GM12878 (cell line): ENCODE results near the gene LRRC14B. TPM values are rescaled to one million over a fixed set of nuclear protein-coding genes. Genes with fewer than 3 reads are reported as not detected.

Experiments used
- ATAC-seq: fragments of 200-7000 bp; cut with Tn5 transposase; 3 replicates; pipeline ENCODE4 v1.9.1; 2020; ENCODE audit warnings: mild to moderate bottlenecking, moderate library complexity
- BruUV-seq: library from RNA; stranded (reverse); fragments of 400-500 nt; replicated peaks from 2 replicates; lab custom pipeline; 2021; lab: Mats Ljungman, UMichigan
- CTCF ChIA-PET: fragments of 300-600 bp; sonication (Branson Sonifier 250); formaldehyde crosslinking; extraction: SDS; loops from one replicate; lab custom pipeline; 2021; ENCODE audit warnings: inconsistent platforms; lab: Yijun Ruan, JAX
- POLR2A ChIA-PET: fragments of 350-600 bp; formaldehyde crosslinking; extraction: SDS; loops from one replicate; lab custom pipeline; 2021; ENCODE audit warnings: inconsistent platforms; lab: Charles Lee
- RAD21 ChIA-PET: fragments of 300-600 bp; sonication (Branson Sonifier 250); formaldehyde crosslinking; loops from one replicate; lab custom pipeline; 2023; ENCODE audit warnings: antibody characterized with exemption; ENCODE audit not compliant: unreplicated experiment; lab: Charles Lee
- SMC1A ChIA-PET: fragments of 300-600 bp; sonication (Branson Sonifier 250); formaldehyde crosslinking; loops from one replicate; lab custom pipeline; 2023; ENCODE audit not compliant: unreplicated experiment, uncharacterized antibody; lab: Charles Lee
- DNase-seq: peaks from one replicate; pipeline ENCODE4 v3.0.0-alpha.2; 2011; ENCODE audit warnings: low read depth, low spot score
- FAIRE-seq: peaks from 3 replicates; lab custom pipeline; 2011; peaks lifted over from hg19 to GRCh38; lab: Jason Lieb, UNC
- H2AFZ ChIP-seq: 2 replicates; pipeline ENCODE4 v1.6.0; 2011; ENCODE audit warnings: low read depth, low read length, control low read depth; ENCODE audit not compliant: control insufficient read depth
- H3K27ac ChIP-seq: 2 replicates; pipeline ENCODE4 v1.5.1; 2011; ENCODE audit warnings: control low read depth; ENCODE audit not compliant: control insufficient read depth, insufficient read depth
- H3K27me3 ChIP-seq, 2 experiments: replicated peaks in 1 of 2; 2 replicates each; pipeline versions ENCODE4 v1.6.0 to v1.6.1; 2011; ENCODE audit warnings: low read length in 1 of 2; ENCODE audit not compliant: control insufficient read depth in 2 of 2, insufficient read depth in 2 of 2
- H3K36me3 ChIP-seq, 2 experiments: 2 replicates each; pipeline ENCODE4 v1.5.1; 2011; ENCODE audit warnings: low read length in 1 of 2; ENCODE audit not compliant: control insufficient read depth in 2 of 2, insufficient read depth in 2 of 2
- H3K4me1 ChIP-seq: 2 replicates; pipeline ENCODE4 v1.6.1; 2011; ENCODE audit warnings: mild to moderate bottlenecking, low read length, moderate library complexity, mixed read lengths; ENCODE audit not compliant: control insufficient read depth, insufficient read depth
- H3K4me2 ChIP-seq: 2 replicates; pipeline ENCODE4 v1.6.0; 2011; ENCODE audit warnings: control low read depth; ENCODE audit not compliant: control insufficient read depth, insufficient read depth
- H3K4me3 ChIP-seq: fragments of 200-600 bp; sonication (generic); 2 replicates; pipeline ENCODE4 v1.5.1; 2016
- H3K79me2 ChIP-seq: 2 replicates; pipeline ENCODE4 v1.6.0; 2011; ENCODE audit warnings: low read length; ENCODE audit not compliant: control insufficient read depth, insufficient read depth
- H3K9ac ChIP-seq: 2 replicates; pipeline ENCODE4 v1.8.0; 2011; ENCODE audit warnings: low read length, control low read depth, mixed read lengths; ENCODE audit not compliant: control insufficient read depth, insufficient read depth
- H3K9me3 ChIP-seq: replicated peaks from 3 replicates; pipeline ENCODE4 v1.5.1; 2011; ENCODE audit warnings: mild to moderate bottlenecking, low read length; ENCODE audit not compliant: control insufficient read depth, insufficient read depth
- H4K20me1 ChIP-seq: 2 replicates; pipeline ENCODE4 v1.6.0; 2011; ENCODE audit not compliant: control insufficient read depth, insufficient read depth
- CBX3 ChIP-seq: fragments of 200-600 bp; sonication (generic); IDR thresholded peaks from 2 replicates; pipeline ENCODE4 v1.6.1; 2016; ENCODE audit warnings: low read depth, borderline replicate concordance
- CHD2 ChIP-seq: IDR thresholded peaks from 2 replicates; pipeline ENCODE4 v1.6.1; 2011; ENCODE audit warnings: low read depth, low read length, improper control_type of control experiment, borderline replicate concordance
- HDAC2 ChIP-seq: fragments of 200-600 bp; sonication (generic); IDR thresholded peaks from 2 replicates; pipeline ENCODE4 v1.6.1; 2017
- IKZF2 ChIP-seq, 2 experiments: fragments of 450-650 bp; IDR thresholded peaks; 2 replicates each; pipeline ENCODE4 v1.6.1; 2017; ENCODE audit warnings: mild to moderate bottlenecking in 2 of 2, moderate library complexity in 2 of 2
- IRF4 ChIP-seq: IDR thresholded peaks from 2 replicates; pipeline ENCODE4 v1.6.1; 2011; ENCODE audit warnings: low read depth, low read length
- NFIC ChIP-seq: IDR thresholded peaks from 2 replicates; pipeline ENCODE4 v1.6.1; 2012; ENCODE audit warnings: low read depth, mild to moderate bottlenecking, inconsistent platforms, low read length, moderate library complexity
- PAX5 ChIP-seq: IDR thresholded peaks from 2 replicates; pipeline ENCODE4 v1.6.1; 2011; ENCODE audit warnings: low read depth, low read length, borderline replicate concordance
- PML ChIP-seq: IDR thresholded peaks from 2 replicates; pipeline ENCODE4 v1.6.1; 2012; ENCODE audit warnings: low read length, inconsistent platforms
- POLR2A ChIP-seq: IDR thresholded peaks from 2 replicates; pipeline ENCODE4 v1.6.1; 2011; ENCODE audit warnings: low read depth, mild to moderate bottlenecking, low read length
- POLR2AphosphoS5 ChIP-seq: IDR thresholded peaks from 2 replicates; pipeline ENCODE4 v1.6.1; 2011; ENCODE audit warnings: mild to moderate bottlenecking, low read length, inconsistent platforms
- RB1 ChIP-seq: fragments of 450-650 bp; formaldehyde crosslinking; IDR thresholded peaks from 2 replicates; pipeline ENCODE4 v1.6.1; 2017; ENCODE audit warnings: mild to moderate bottlenecking, borderline replicate concordance
- RUNX3 ChIP-seq: IDR thresholded peaks from 2 replicates; pipeline ENCODE4 v1.6.1; 2012; ENCODE audit warnings: low read length, inconsistent platforms
- SP1 ChIP-seq: IDR thresholded peaks from one replicate; pipeline ENCODE4 v1.6.1; 2011; ENCODE audit warnings: low read depth, low read length
- SUPT20H ChIP-seq: IDR thresholded peaks from 2 replicates; pipeline ENCODE4 v1.6.1; 2011; ENCODE audit warnings: low read depth, mild to moderate bottlenecking, low read length, moderate library complexity, borderline replicate concordance; ENCODE audit not compliant: control insufficient read depth
- SUZ12 ChIP-seq: fragments of 200-600 bp; sonication (generic); IDR thresholded peaks from one replicate; pipeline ENCODE4 v1.6.1; 2018; ENCODE audit warnings: antibody characterized with exemption, mild to moderate bottlenecking; ENCODE audit not compliant: unreplicated experiment
- ZNF274 ChIP-seq: IDR thresholded peaks from one replicate; pipeline ENCODE4 v1.8.0; 2011; ENCODE audit not compliant: insufficient read length, insufficient read depth
- ZNF622 ChIP-seq: fragments of 450-650 bp; IDR thresholded peaks from 2 replicates; pipeline ENCODE4 v1.6.1; 2017; ENCODE audit warnings: mild to moderate bottlenecking, inconsistent platforms
- WGBS: methylation state at CpG from one replicate; pipeline ENCODE4 v1.1.6; 2016; ENCODE audit warnings: low lambda C conversion rate; ENCODE audit not compliant: insufficient replicate concordance, insufficient coverage; ENCODE audit errors: missing lambda C conversion rate; 5-methylcytosine and 5-hydroxymethylcytosine counted together
- in situ Hi-C: fragments of 300-500 bp; cut with MboI; formaldehyde crosslinking; loops from 9 replicates; pipeline ENCODE4 v1.14.3; 2018; ENCODE audit warnings: mixed read lengths
- intact Hi-C: fragments of 100-400 bp; cut with micrococcal nuclease; formaldehyde crosslinking; loops from one replicate; pipeline ENCODE4 v1.14.2; 2022; ENCODE audit not compliant: unreplicated experiment
- polyA plus RNA-seq, 11 experiments: library from polyadenylated mRNA; depleted of rRNA in 4 of 11; unstranded in 6 of 11; stranded (reverse) in 5 of 11; fragments of >200 nt; fragmentation: Nextera tagmentation in 4 of 11; fragmentation: Illumina TruSeq in 1 of 11; extraction: Ambion mirVana in 4 of 11; extraction: Trizol in 1 of 11; gene quantifications; 1 replicate in 1 of 11; 2 replicates in 10 of 11; pipeline versions ENCODE4 v1.2.1 to v1.2.3, GENCODE V29; 2011 to 2016; ENCODE audit warnings: inconsistent platforms in 2 of 11, missing spikeins in 2 of 11, low read depth in 1 of 11
- total RNA-seq, 4 experiments: library from RNA; depleted of rRNA in 3 of 4; stranded (reverse); fragments of >200 nt in 3 of 4; fragmentation: Illumina TruSeq in 1 of 4; extraction: Trizol in 1 of 4; gene quantifications; 2 replicates each; pipeline versions ENCODE4 v1.2.1 to v1.2.3, GENCODE V29; 2013 to 2021
- TF ChIP-seq, protein P1 (sequence below): IDR thresholded peaks from 2 replicates; pipeline ENCODE4 v1.6.1; 2012; ENCODE audit warnings: low read depth, low read length, improper control_type of control experiment

Gene LRRC14B
- total and polyA plus RNA-seq, 10 of the 15 experiments (the other 5 are each of a cell fraction or from before 2014, with no cell fraction given): 0.06 to 0.31 (median 0.13) TPM; not detected in 5

- ChIA-PET RAD21 (no interaction called here), CTCF (no interaction called here), POLR2A (no interaction called here), SMC1A (no interaction called here)
- Histone ChIP-seq H3K4me3 (no peak overlapping the region), H3K27me3 (no peaks in the 10 kb centered on the region), H3K9me3 (no peaks in the 10 kb centered on the region; the same call in 2 of the 3 replicates), H3K9ac (no peak overlapping the region), H3K36me3 (no peaks in the 10 kb centered on the region), H3K79me2 (no peaks in the 10 kb centered on the region), H3K4me1 (no peaks in the 10 kb centered on the region), H3K27ac (no peak overlapping the region), H3K4me2 (no peak overlapping the region), H2AFZ (no peak overlapping the region), H4K20me1 (no peaks in the 10 kb centered on the region)
- in situ Hi-C loops (no loop called here), intact Hi-C loops (no loop called here)
- no peak for FAIRE-seq
- no peak for ATAC-seq
- no TSS peak for BruUV-seq
- 62% methylated on average over 14 of the region's 14 CpGs for WGBS
- DNase-seq: no peak
- TF ChIP-seq PML (no peak), RB1 (no peak), ZNF274 (no peak), IRF4 (no peak), POLR2AphosphoS5 (no peak), POLR2A (no peak), SUZ12 (no peak), NFIC (no peak), ZNF622 (no peak), CHD2 (no peak), CBX3 (no peak), SUPT20H (no peak), IKZF2 (IDR thresholded peaks at IDR 0.05) (no peak), PAX5 (no peak), SP1 (no peak), RUNX3 (no peak), HDAC2 (no peak)
- TF ChIP-seq, protein P1, sequence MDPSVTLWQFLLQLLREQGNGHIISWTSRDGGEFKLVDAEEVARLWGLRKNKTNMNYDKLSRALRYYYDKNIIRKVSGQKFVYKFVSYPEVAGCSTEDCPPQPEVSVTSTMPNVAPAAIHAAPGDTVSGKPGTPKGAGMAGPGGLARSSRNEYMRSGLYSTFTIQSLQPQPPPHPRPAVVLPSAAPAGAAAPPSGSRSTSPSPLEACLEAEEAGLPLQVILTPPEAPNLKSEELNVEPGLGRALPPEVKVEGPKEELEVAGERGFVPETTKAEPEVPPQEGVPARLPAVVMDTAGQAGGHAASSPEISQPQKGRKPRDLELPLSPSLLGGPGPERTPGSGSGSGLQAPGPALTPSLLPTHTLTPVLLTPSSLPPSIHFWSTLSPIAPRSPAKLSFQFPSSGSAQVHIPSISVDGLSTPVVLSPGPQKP: no peak
Observed at GRCh38 chr5:160173-160510, 31.2 kb upstream of the LRRC14B start.
